T-cell (primary cell): ENCODE data around the gene CAB39. TPM values are rescaled to one million over a fixed set of nuclear protein-coding genes. Genes with fewer than 3 reads are reported as not detected.

Experiments
- ATAC-seq, 4 experiments: fragments of 200-7000 bp in 3 of 4; fragments of 150-1000 bp in 1 of 4; cut with Tn5 transposase; replicated peaks in 1 of 4; 1 replicate in 3 of 4; 2 replicates in 1 of 4; pipeline ENCODE4 v1.10.0; 2021; ENCODE audit warnings: moderate library complexity in 3 of 4, mild to moderate bottlenecking in 2 of 4, moderate number of reproducible peaks in 1 of 4
- CTCF ChIA-PET, 2 donors: fragments of 300-600 bp; sonication (Branson Sonifier 250); formaldehyde crosslinking; loops; one replicate each; lab custom pipeline; 2022; ENCODE audit warnings: antibody characterized with exemption in 2 of 2; lab: Charles Lee
- POLR2A ChIA-PET, 2 donors: fragments of 300-600 bp; sonication (Branson Sonifier 250); formaldehyde crosslinking; loops; one replicate each; lab custom pipeline; 2022; ENCODE audit warnings: antibody characterized with exemption in 2 of 2; lab: Charles Lee
- DNase-seq, 35 experiments: peaks; one replicate each; pipeline versions ENCODE4 v3.0.0 to v3.0.0-alpha.2; 2013 to 2023
- H3K27ac ChIP-seq: one replicate; pipeline ENCODE4 v1.5.1; 2013; ENCODE audit warnings: low read length
- H3K27me3 ChIP-seq, 2 experiments: replicated peaks in 1 of 2; 1 replicate in 1 of 2; 2 replicates in 1 of 2; pipeline versions ENCODE4 v1.6.1 to v1.7.0; 2013; ENCODE audit warnings: low read length in 1 of 2, mixed read lengths in 1 of 2; ENCODE audit not compliant: control insufficient read depth in 2 of 2, insufficient read depth in 2 of 2; ENCODE audit errors: extremely low read depth in 1 of 2
- H3K36me3 ChIP-seq, 2 donors: 1 replicate in 1 of 2; 2 replicates in 1 of 2; pipeline versions ENCODE4 v1.6.1 to v1.7.0; 2013; ENCODE audit warnings: low read length in 1 of 2; ENCODE audit not compliant: control insufficient read depth in 2 of 2, insufficient read depth in 1 of 2; ENCODE audit errors: extremely low read depth in 1 of 2
- H3K4me1 ChIP-seq, 2 experiments: 1 replicate in 1 of 2; 2 replicates in 1 of 2; pipeline versions ENCODE4 v1.6.1 to v1.7.0; 2013; ENCODE audit warnings: low read length in 2 of 2, mixed read lengths in 1 of 2; ENCODE audit not compliant: insufficient read depth in 2 of 2, control insufficient read depth in 1 of 2; ENCODE audit errors: extremely low read depth in 1 of 2
- H3K4me3 ChIP-seq, 2 donors: 1 replicate in 1 of 2; 2 replicates in 1 of 2; pipeline versions ENCODE4 v1.5.1 to v1.7.0; 2013; ENCODE audit warnings: mild to moderate bottlenecking in 2 of 2, low read length in 1 of 2, moderate library complexity in 1 of 2; ENCODE audit not compliant: control insufficient read depth in 1 of 2; ENCODE audit errors: extremely low read depth in 1 of 2
- H3K9me3 ChIP-seq: 2 replicates; pipeline ENCODE4 v1.7.0; 2013
- H3K27ac Mint-ChIP-seq, 2 donors: one replicate each; pipeline ENCODE4 v1.8.0; 2020 to 2021; ENCODE audit warnings: mild to moderate bottlenecking in 2 of 2, mixed read lengths in 2 of 2
- H3K27me3 Mint-ChIP-seq, 2 donors: one replicate each; pipeline ENCODE4 v1.8.0; 2021 to 2022; ENCODE audit warnings: mixed read lengths in 2 of 2
- H3K36me3 Mint-ChIP-seq: one replicate; pipeline ENCODE4 v1.8.0; 2021; ENCODE audit warnings: mixed read lengths
- H3K4me1 Mint-ChIP-seq, 3 donors: one replicate each; pipeline ENCODE4 v1.8.0; 2020 to 2022; ENCODE audit warnings: mixed read lengths in 3 of 3, mild to moderate bottlenecking in 1 of 3
- H3K4me3 Mint-ChIP-seq, 3 donors: one replicate each; pipeline ENCODE4 v1.8.0; 2020 to 2022; ENCODE audit warnings: mild to moderate bottlenecking in 3 of 3, mixed read lengths in 3 of 3, moderate library complexity in 3 of 3
- H3K9me3 Mint-ChIP-seq, 3 donors: one replicate each; pipeline ENCODE4 v1.8.0; 2020 to 2022; ENCODE audit warnings: mixed read lengths in 3 of 3
- WGBS: methylation state at CpG from one replicate; pipeline ENCODE4 v1.1.5; 2013; ENCODE audit warnings: missing lambda C conversion rate; ENCODE audit not compliant: insufficient coverage; 5-methylcytosine and 5-hydroxymethylcytosine counted together
- total RNA-seq, 35 experiments: library from RNA in 6 of 35; stranded (reverse) in 6 of 35; fragments of 120-200 nt in 1 of 35; gene quantifications; one replicate each; pipeline versions ENCODE4 v1.2.1 to v1.2.4 and lab custom pipeline; 2013 to 2026

CAB39 gene
- total RNA-seq, 5 donors from 2014 or later (not counting 1 experiment from before 2014, with no cell fraction given) = 91.7 to 102 (median 96.7) TPM

GRCh38 chr2:230666885-230667712 lies 45.5 kb upstream of the CAB39 start:
- H3K4me3 Mint-ChIP-seq = peak overlapping the region in 1 of 3 donors; percentile 39
- ChIA-PET POLR2A (no interaction called here), CTCF (interaction anchor here in 1 of 2 donors (0.5 kb wide), 1 partner anchor 300 kb away, joined by 4 read pairs; no protein-coding TSS in a partner anchor)
- peaks cover 27 to 75% of the 10 kb centered on the region in 2 experiments for H3K4me1 ChIP-seq
- H3K36me3 ChIP-seq = no peaks in the 10 kb centered on the region
- no peak overlapping the region for H3K27ac ChIP-seq
- no peaks in the 10 kb centered on the region for H3K27me3 ChIP-seq
- H3K4me3 ChIP-seq = no peak overlapping the region
- H3K36me3 Mint-ChIP-seq = no peaks in the 10 kb centered on the region
- H3K9me3 Mint-ChIP-seq = no peaks in the 10 kb centered on the region
- peak overlapping the region in 1 of 2 donors; percentile 63 for H3K27ac Mint-ChIP-seq
- H3K27me3 Mint-ChIP-seq = no peaks in the 10 kb centered on the region
- ATAC-seq (no peak), DNase-seq (no peak)
- H3K4me1 Mint-ChIP-seq = peaks cover 75 to 86% (median 80%) of the 10 kb centered on the region in 3 donors
- 87% methylated on average over 8 of the region's 9 CpGs for WGBS
- H3K9me3 ChIP-seq = no peaks in the 10 kb centered on the region

DNA sequence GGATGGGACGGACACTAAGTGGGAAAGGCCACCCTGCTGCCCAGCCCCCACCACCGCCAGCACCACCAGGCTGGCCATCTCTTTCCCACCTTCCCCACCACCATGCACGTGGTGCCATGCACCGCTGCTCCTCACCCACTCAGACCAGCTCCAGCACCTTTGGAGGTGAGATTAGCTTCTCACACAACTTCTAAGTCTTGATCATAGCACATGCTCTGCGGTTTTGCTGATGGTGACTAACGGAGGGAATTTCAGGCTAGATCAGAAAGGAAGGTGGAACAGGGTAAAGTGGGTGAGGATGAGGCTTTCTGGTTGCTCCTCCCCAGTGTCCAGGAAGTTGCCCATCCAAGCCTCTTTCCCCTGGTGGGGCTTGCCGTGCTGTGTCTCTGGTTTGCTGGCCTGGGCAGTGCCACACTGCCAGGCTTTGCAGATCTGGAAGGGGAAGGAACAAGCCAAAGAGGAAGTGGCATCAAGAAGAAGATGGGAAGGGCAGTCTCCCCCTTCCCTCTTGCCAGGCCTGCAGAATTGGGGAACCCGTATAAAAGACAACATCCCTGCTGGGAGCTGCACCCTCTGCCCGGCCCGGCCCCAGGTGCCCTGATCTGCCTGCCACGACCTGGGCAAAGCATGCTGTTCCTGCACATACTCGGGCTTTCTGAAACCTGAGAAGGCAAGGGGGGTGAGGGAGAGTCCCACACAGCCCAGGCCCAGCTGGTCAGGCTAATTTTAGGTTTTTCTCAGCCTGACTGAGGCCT lies 44.3 kb upstream of the CAB39 start:
- no peak overlapping the region for H3K27ac ChIP-seq
- Mint-ChIP-seq H3K4me3 (peak overlapping the region in 1 of 3 donors; percentile 37), H3K27me3 (no peaks in the 10 kb centered on the region), H3K27ac (peak overlapping the region; percentile 47 to 55), H3K4me1 (peaks cover 63 to 73% (median 67%) of the 10 kb centered on the region in 3 donors), H3K9me3 (no peaks in the 10 kb centered on the region), H3K36me3 (no peaks in the 10 kb centered on the region)
- POLR2A ChIA-PET = interaction anchor here in 1 of 2 donors (0.7 kb wide), 1 partner anchor 54 kb away, joined by 3 read pairs; no protein-coding TSS in a partner anchor
- 31% methylated on average over 4 of the region's 12 CpGs for WGBS
- H3K4me3 ChIP-seq = no peak overlapping the region
- ATAC-seq = peak in 3 of 4 experiments; percentile 9 to 63 (median 46)
- peaks cover 14 to 63% of the 10 kb centered on the region in 2 experiments for H3K4me1 ChIP-seq
- H3K27me3 ChIP-seq = no peaks in the 10 kb centered on the region
- DNase-seq = peak in 1 of 35 experiments; percentile 56
- CTCF ChIA-PET = no interaction called here
- H3K36me3 ChIP-seq = no peaks in the 10 kb centered on the region
- no peaks in the 10 kb centered on the region for H3K9me3 ChIP-seq

- H3K4me1 ChIP-seq = peaks cover 10 to 57% of the 10 kb centered on the region in 2 experiments
- Mint-ChIP-seq H3K4me3 (peak overlapping the region in 1 of 3 donors; percentile 37), H3K9me3 (no peaks in the 10 kb centered on the region), H3K27me3 (no peaks in the 10 kb centered on the region), H3K4me1 (peaks cover 57 to 68% (median 62%) of the 10 kb centered on the region in 3 donors), H3K36me3 (no peaks in the 10 kb centered on the region), H3K27ac (peak overlapping the region; percentile 21 to 76)
- POLR2A ChIA-PET = interaction anchor here in 1 of 2 donors (0.7 kb wide), 1 partner anchor 54 kb away, joined by 3 read pairs; no protein-coding TSS in a partner anchor
- CTCF ChIA-PET = interaction anchor here in 1 of 2 donors (0.6 kb wide), 1 partner anchor 84 kb away, joined by 3 read pairs; no protein-coding TSS in a partner anchor
- H3K9me3 ChIP-seq = no peaks in the 10 kb centered on the region
- no CpG with 5 or more reads among the region's 2 CpGs for WGBS
- H3K4me3 ChIP-seq = no peak overlapping the region
- ATAC-seq = no peak
- DNase-seq = no peak
- H3K36me3 ChIP-seq = no peaks in the 10 kb centered on the region
- no peak overlapping the region for H3K27ac ChIP-seq
- H3K27me3 ChIP-seq = no peaks in the 10 kb centered on the region
Measured at GRCh38 chr2:230668939-230669303, 43.7 kb upstream of the CAB39 start.

DNA sequence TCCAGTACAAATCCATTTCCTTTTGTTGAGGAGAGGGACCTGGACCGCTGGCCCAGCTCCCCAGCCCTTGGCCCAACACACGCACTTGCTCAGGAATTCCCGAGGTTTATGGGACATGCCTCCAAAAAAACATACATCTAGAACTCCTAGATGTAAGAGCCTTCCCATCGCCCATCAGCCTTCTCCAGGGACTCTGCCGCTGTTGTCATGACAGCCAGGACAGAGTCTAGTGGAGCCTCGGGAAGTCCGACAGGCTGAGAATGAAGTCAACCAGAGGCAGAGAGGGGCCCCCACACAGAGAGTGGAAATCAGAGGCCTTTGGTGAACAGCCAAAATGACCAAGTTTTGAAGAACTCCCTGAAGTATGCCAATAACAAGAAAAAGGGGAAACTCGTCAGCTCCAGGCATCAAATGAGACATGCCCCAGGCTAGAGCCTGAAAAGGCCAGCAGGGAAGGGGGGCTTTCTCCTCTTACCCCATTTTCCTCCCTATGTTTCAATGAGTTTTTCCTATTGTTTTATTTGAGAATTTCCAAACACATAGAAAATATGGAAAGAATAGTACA lies 43.2 kb upstream of the CAB39 start:
- H3K4me1 Mint-ChIP-seq = peaks cover 52 to 62% (median 56%) of the 10 kb centered on the region in 3 donors
- H3K9me3 ChIP-seq = no peaks in the 10 kb centered on the region
- H3K4me3 Mint-ChIP-seq = peak overlapping the region in 1 of 3 donors; percentile 37
- H3K4me3 ChIP-seq = no peak overlapping the region
- peaks cover 8 to 52% of the 10 kb centered on the region in 2 experiments for H3K4me1 ChIP-seq
- H3K27me3 Mint-ChIP-seq = no peaks in the 10 kb centered on the region
- no peaks in the 10 kb centered on the region for H3K27me3 ChIP-seq
- no peak overlapping the region for H3K27ac Mint-ChIP-seq
- no peaks in the 10 kb centered on the region for H3K36me3 ChIP-seq
- DNase-seq (no peak), ATAC-seq (no peak)
- CTCF ChIA-PET = interaction anchor here in 1 of 2 donors (0.6 kb wide), 1 partner anchor 84 kb away, joined by 3 read pairs; no protein-coding TSS in a partner anchor
- H3K36me3 Mint-ChIP-seq = no peaks in the 10 kb centered on the region
- H3K27ac ChIP-seq = no peak overlapping the region
- POLR2A ChIA-PET = interaction anchor here (0.6 to 0.7 kb wide), 2 partner anchors 53 to 67 kb away, joined by 3 read pairs; no protein-coding TSS in a partner anchor
- 92% methylated on average over 2 of the region's 8 CpGs for WGBS
- H3K9me3 Mint-ChIP-seq = no peaks in the 10 kb centered on the region

GRCh38 chr2:230671117-230671516 lies 41.5 kb upstream of the CAB39 start:
- Histone ChIP-seq H3K4me1 (peaks cover 5 to 35% of the 10 kb centered on the region in 2 experiments), H3K4me3 (no peak overlapping the region), H3K27ac (no peak overlapping the region), H3K36me3 (no peaks in the 10 kb centered on the region), H3K27me3 (no peaks in the 10 kb centered on the region), H3K9me3 (no peaks in the 10 kb centered on the region)
- H3K27me3 Mint-ChIP-seq = no peaks in the 10 kb centered on the region
- ATAC-seq (no peak), DNase-seq (no peak)
- ChIA-PET CTCF (interaction anchor here (0.6 to 1.7 kb wide), 2 partner anchors 10 to 32 kb away, joined by 3 to 4 read pairs; no protein-coding TSS in a partner anchor), POLR2A (interaction anchor here in 1 of 2 donors (0.6 kb wide), 1 partner anchor 122 kb away, joined by 3 read pairs; no protein-coding TSS in a partner anchor)
- H3K27ac Mint-ChIP-seq = no peak overlapping the region
- no peaks in the 10 kb centered on the region for H3K36me3 Mint-ChIP-seq
- H3K4me1 Mint-ChIP-seq = peaks cover 40 to 51% (median 48%) of the 10 kb centered on the region in 3 donors
- 73% methylated on average over 2 of the region's 4 CpGs for WGBS
- H3K9me3 Mint-ChIP-seq = no peaks in the 10 kb centered on the region
- no peak overlapping the region for H3K4me3 Mint-ChIP-seq
